ENCODE measurements around the gene MOV10. TPM values are rescaled to one million over a fixed set of nuclear protein-coding genes. Genes with fewer than 3 reads are reported as not detected.

Gene MOV10
- total and polyA plus RNA-seq, 10 of the 15 experiments (the other 5 are each of a cell fraction or from before 2014, with no cell fraction given), result 21.0 to 80.3 (median 49.8) TPM

DNA sequence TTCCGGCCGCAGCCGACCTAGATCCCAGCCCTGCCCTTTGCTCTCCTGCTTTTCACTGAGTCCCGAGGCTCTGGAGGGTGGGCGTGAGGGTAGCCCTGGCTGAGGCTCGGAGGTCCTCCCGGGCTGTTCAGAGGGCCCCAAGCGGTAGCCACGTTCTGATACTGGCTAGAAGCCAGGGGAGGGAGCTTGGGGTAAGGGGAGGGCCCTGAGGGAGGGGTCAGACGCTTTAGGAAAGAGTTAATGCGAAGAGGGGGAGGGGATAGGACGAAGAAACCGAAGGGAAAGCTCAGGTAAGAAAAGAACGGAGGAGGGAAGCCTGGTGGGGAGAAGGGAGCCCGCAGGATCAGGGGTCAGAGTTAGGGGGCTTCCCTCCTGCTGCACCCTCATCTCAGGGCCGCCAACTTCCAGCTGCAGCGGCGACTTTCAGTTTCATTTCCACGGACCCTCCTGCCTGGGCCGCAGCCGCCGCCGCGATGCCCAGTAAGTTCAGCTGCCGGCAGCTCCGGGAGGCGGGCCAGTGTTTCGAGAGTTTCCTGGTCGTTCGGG is at the start of gene MOV10 (continued):
- TF ChIP-seq KLF5 (IDR thresholded peaks at IDR 0.05; ENCODE audit: partially characterized antibody) (no peak), SMAD5 (IDR thresholded peaks at IDR 0.05; ENCODE audit: low read depth) (no peak), JUND (IDR thresholded peaks at IDR 0.05; ENCODE audit: low read depth, low read length) (no peak), ZNF622 (IDR thresholded peaks at IDR 0.05) (no peak), ESRRA (IDR thresholded peaks at IDR 0.05; ENCODE audit: low read length) (no peak), RAD51 (IDR thresholded peaks at IDR 0.05) (no peak), ZNF24 (IDR thresholded peaks at IDR 0.05) (no peak), TAF1 (IDR thresholded peaks at IDR 0.05; ENCODE audit: borderline replicate concordance, low read depth, low read length) (peak; percentile 84), BHLHE40 (IDR thresholded peaks at IDR 0.05; ENCODE audit: borderline replicate concordance in 1 of 2, low read depth in 2 of 2, low read length in 1 of 2) (no peak), BMI1 (IDR thresholded peaks at IDR 0.05; ENCODE audit: borderline replicate concordance) (no peak), IRF4 (IDR thresholded peaks at IDR 0.05; ENCODE audit: low read depth, low read length) (no peak), ETV6 (conservative IDR thresholded peaks at IDR 0.05 in 1 of 2, IDR thresholded peaks at IDR 0.05 in 1 of 2; ENCODE audit: borderline replicate concordance in 1 of 2, low read depth in 1 of 2) (0 out of 4 replicates have a peak, but pooled peaks of 1 of the 2 experiments have one; percentile 33), BCL11A (IDR thresholded peaks at IDR 0.05; ENCODE audit: low read depth, low read length) (no peak), CREM (IDR thresholded peaks at IDR 0.05; ENCODE audit: low read depth) (0 out of 2 replicates have a peak, but pooled peaks have one; percentile 9), SUPT20H (IDR thresholded peaks at IDR 0.05; ENCODE audit: borderline replicate concordance, control insufficient read depth, low read depth, low read length) (no peak), RUNX3 (IDR thresholded peaks at IDR 0.05; ENCODE audit: low read length) (no peak; the same call in 1 of the 2 replicates), YY1 (IDR thresholded peaks at IDR 0.05; ENCODE audit: low read depth, low read length) (no peak), NFXL1 (IDR thresholded peaks at IDR 0.05; ENCODE audit: borderline replicate concordance) (no peak), ZNF217 (IDR thresholded peaks at IDR 0.05) (no peak), TARDBP (IDR thresholded peaks at IDR 0.05; ENCODE audit: borderline replicate concordance) (no peak), POLR2A (IDR thresholded peaks at IDR 0.05; ENCODE audit: low read depth, low read length) (peak; percentile 74), ZBED1 (IDR thresholded peaks at IDR 0.05; ENCODE audit: borderline replicate concordance) (peak; percentile 20; the same call in 1 of the 2 replicates), NR2C1 (IDR thresholded peaks at IDR 0.05) (no peak), TCF3 (IDR thresholded peaks at IDR 0.05; ENCODE audit: borderline replicate concordance, insufficient read depth, low read depth, low read length) (no peak)
- TF ChIP-seq, protein P1, sequence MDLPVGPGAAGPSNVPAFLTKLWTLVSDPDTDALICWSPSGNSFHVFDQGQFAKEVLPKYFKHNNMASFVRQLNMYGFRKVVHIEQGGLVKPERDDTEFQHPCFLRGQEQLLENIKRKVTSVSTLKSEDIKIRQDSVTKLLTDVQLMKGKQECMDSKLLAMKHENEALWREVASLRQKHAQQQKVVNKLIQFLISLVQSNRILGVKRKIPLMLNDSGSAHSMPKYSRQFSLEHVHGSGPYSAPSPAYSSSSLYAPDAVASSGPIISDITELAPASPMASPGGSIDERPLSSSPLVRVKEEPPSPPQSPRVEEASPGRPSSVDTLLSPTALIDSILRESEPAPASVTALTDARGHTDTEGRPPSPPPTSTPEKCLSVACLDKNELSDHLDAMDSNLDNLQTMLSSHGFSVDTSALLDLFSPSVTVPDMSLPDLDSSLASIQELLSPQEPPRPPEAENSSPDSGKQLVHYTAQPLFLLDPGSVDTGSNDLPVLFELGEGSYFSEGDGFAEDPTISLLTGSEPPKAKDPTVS (IDR thresholded peaks at IDR 0.05; ENCODE audit: low read depth, low read length), result no peak
- TF ChIP-seq, protein P2, sequence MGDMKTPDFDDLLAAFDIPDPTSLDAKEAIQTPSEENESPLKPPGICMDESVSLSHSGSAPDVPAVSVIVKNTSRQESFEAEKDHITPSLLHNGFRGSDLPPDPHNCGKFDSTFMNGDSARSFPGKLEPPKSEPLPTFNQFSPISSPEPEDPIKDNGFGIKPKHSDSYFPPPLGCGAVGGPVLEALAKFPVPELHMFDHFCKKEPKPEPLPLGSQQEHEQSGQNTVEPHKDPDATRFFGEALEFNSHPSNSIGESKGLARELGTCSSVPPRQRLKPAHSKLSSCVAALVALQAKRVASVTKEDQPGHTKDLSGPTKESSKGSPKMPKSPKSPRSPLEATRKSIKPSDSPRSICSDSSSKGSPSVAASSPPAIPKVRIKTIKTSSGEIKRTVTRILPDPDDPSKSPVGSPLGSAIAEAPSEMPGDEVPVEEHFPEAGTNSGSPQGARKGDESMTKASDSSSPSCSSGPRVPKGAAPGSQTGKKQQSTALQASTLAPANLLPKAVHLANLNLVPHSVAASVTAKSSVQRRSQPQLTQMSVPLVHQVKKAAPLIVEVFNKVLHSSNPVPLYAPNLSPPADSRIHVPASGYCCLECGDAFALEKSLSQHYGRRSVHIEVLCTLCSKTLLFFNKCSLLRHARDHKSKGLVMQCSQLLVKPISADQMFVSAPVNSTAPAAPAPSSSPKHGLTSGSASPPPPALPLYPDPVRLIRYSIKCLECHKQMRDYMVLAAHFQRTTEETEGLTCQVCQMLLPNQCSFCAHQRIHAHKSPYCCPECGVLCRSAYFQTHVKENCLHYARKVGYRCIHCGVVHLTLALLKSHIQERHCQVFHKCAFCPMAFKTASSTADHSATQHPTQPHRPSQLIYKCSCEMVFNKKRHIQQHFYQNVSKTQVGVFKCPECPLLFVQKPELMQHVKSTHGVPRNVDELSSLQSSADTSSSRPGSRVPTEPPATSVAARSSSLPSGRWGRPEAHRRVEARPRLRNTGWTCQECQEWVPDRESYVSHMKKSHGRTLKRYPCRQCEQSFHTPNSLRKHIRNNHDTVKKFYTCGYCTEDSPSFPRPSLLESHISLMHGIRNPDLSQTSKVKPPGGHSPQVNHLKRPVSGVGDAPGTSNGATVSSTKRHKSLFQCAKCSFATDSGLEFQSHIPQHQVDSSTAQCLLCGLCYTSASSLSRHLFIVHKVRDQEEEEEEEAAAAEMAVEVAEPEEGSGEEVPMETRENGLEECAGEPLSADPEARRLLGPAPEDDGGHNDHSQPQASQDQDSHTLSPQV (IDR thresholded peaks at IDR 0.05), result no peak
- TF ChIP-seq, protein P3, sequence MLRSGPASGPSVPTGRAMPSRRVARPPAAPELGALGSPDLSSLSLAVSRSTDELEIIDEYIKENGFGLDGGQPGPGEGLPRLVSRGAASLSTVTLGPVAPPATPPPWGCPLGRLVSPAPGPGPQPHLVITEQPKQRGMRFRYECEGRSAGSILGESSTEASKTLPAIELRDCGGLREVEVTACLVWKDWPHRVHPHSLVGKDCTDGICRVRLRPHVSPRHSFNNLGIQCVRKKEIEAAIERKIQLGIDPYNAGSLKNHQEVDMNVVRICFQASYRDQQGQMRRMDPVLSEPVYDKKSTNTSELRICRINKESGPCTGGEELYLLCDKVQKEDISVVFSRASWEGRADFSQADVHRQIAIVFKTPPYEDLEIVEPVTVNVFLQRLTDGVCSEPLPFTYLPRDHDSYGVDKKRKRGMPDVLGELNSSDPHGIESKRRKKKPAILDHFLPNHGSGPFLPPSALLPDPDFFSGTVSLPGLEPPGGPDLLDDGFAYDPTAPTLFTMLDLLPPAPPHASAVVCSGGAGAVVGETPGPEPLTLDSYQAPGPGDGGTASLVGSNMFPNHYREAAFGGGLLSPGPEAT (IDR thresholded peaks at IDR 0.05; ENCODE audit: low read depth), result 0 out of 2 replicates have a peak, but pooled peaks have one; percentile 57

All from GM12878 (cell line).